ENCODE results near the gene CAPRIN1. TPM values are rescaled to one million over a fixed set of nuclear protein-coding genes. Genes with fewer than 3 reads are reported as not detected.

CAPRIN1 gene
- total RNA-seq, 3 donors from 2014 or later = 148 to 198 (median 167) TPM

DNA sequence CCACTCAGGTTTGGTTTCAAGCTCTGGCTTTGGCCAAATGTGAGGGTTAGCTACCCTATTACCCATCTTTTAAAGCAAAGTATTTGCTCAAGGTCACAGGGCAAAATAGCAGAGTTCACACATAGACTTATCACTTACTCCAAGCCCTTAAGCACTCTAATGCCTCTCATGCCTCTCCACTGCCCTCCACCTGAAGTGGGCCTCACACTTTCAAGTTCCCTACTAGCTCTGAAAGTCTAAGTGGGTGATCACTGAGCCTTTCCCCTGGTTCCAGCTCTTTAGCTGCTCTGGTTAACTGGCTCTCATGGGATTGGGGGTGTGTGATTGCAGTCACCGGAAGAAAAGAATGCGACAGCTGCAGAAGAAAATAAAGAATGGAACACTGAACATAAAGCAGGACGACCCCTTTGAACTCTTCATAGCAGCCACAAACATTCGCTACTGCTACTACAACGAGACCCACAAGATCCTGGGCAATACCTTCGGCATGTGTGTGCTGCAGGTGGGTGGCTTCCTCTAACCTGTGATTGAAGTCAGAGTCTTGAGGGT lies 60.3 kb downstream of the CAPRIN1 start:
- DNase-seq (ENCODE audit: low spot score in 2 of 2) = no peak
- Histone ChIP-seq H3K27ac (no peak overlapping the region), H3K9me3 (no peaks in the 10 kb centered on the region), H3K27me3 (no peaks in the 10 kb centered on the region), H3K4me1 (no peaks in the 10 kb centered on the region), H3K36me3 (peaks cover 24% of the 10 kb centered on the region), H3K4me3 (no peak overlapping the region)
- intact Hi-C loops (cut with DNase I; ENCODE audit: low total_unique reads) = no loop called here
- TF ChIP-seq POLR2A (IDR thresholded peaks at IDR 0.05) (no peak), CTCF (IDR thresholded peaks at IDR 0.05) (no peak), POLR2AphosphoS5 (IDR thresholded peaks at IDR 0.05) (no peak)

- intact Hi-C loops (cut with DNase I; ENCODE audit: low total_unique reads) = no loop called here
- DNase-seq (ENCODE audit: low spot score in 2 of 2) = no peak
- TF ChIP-seq POLR2A (IDR thresholded peaks at IDR 0.05) (no peak), POLR2AphosphoS5 (IDR thresholded peaks at IDR 0.05) (no peak), CTCF (IDR thresholded peaks at IDR 0.05) (no peak)
- no peak overlapping the region for H3K4me3 ChIP-seq
- H3K36me3 ChIP-seq = peaks cover 30% of the 10 kb centered on the region
- no peak overlapping the region for H3K27ac ChIP-seq
- no peaks in the 10 kb centered on the region for H3K9me3 ChIP-seq
- no peaks in the 10 kb centered on the region for H3K4me1 ChIP-seq
- no peaks in the 10 kb centered on the region for H3K27me3 ChIP-seq
These were observed 62.5 kb downstream of the CAPRIN1 start for GRCh38 chr11:34114014-34114413.

DNA sequence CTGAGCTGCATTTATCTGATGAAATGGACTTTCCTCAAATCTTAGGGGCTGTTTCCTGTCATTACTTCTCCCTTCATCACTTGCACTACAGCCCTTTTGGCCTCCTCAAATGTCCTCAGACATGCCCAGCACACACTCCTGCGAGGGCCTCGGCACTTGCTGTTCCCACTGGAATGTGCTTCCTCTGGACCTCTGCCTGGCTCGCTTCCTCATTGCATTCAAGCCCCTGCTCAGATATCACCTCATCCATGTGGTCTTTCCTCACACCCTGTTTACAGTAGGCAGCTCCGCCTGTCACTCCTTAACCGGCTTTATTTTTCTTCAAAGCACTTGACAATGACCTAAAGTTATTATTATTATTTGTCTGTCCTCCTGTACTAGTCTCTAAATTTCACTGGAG lies 62.9 kb downstream of the CAPRIN1 start:
- no peak overlapping the region for H3K4me3 ChIP-seq
- H3K27ac ChIP-seq = no peak overlapping the region
- no peaks in the 10 kb centered on the region for H3K9me3 ChIP-seq
- H3K27me3 ChIP-seq = no peaks in the 10 kb centered on the region
- peaks cover 31% of the 10 kb centered on the region for H3K36me3 ChIP-seq
- H3K4me1 ChIP-seq = no peaks in the 10 kb centered on the region
- no peak for DNase-seq (ENCODE audit: low spot score in 2 of 2)
- intact Hi-C loops (cut with DNase I; ENCODE audit: low total_unique reads) = no loop called here
- no peak for TF ChIP-seq POLR2A (IDR thresholded peaks at IDR 0.05)
- TF ChIP-seq CTCF (IDR thresholded peaks at IDR 0.05) = no peak
- TF ChIP-seq POLR2AphosphoS5 (IDR thresholded peaks at IDR 0.05) = no peak

DNA sequence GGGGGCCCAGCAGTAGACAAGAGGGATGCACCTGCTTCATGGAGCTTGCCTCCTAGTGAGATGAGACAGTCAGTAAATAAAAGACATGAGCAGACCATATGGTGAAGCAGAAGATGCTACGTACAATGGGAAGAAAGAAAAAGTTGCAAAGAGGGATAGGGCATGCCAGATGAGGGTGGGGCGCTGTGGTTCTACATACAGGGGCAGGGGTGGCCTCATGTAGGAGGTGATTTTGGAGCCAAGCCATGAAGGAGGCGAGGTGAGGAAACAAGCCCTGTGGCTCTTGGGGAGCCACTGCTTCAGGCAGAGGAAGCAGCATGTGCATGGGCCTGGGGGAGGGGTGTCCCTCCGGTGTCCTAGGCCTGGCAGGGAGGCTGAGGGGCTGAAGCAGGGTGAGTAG lies 69.1 kb downstream of the CAPRIN1 start:
- H3K36me3 ChIP-seq = peaks cover 21% of the 10 kb centered on the region
- DNase-seq (ENCODE audit: low spot score in 2 of 2) = no peak

More for the DNA sequence above, 69.1 kb downstream of the CAPRIN1 start:
- Histone ChIP-seq H3K4me1 (no peaks in the 10 kb centered on the region), H3K4me3 (no peak overlapping the region), H3K27ac (no peak overlapping the region), H3K27me3 (no peaks in the 10 kb centered on the region), H3K9me3 (no peaks in the 10 kb centered on the region)
- TF ChIP-seq CTCF (IDR thresholded peaks at IDR 0.05) (no peak), POLR2A (IDR thresholded peaks at IDR 0.05) (no peak), POLR2AphosphoS5 (IDR thresholded peaks at IDR 0.05) (no peak)
- intact Hi-C loops (cut with DNase I; ENCODE audit: low total_unique reads) = no loop called here
